Measurements from ENCODE around the gene CCDC18.
"Not testable (repeated sequence)": the region's sequence is repeated elsewhere in the genome, so short reads cannot be mapped to it uniquely, and the experiment has no call there.

Gene CCDC18

GRCh38 chr1:93244298-93245069, 64.0 kb downstream of the CCDC18 start:
- DNase-seq: no peak

- no peak for DNase-seq
Measured at GRCh38 chr1:93251966-93252365, 71.4 kb downstream of the CCDC18 start.

- DNase-seq: no peak
Measured at GRCh38 chr1:93252598-93252997, 72.1 kb downstream of the CCDC18 start.

GRCh38 chr1:93253516-93253915, 73.0 kb downstream of the CCDC18 start:
- DNase-seq: no peak

- DNase-seq: no peak
Measured at GRCh38 chr1:93255222-93256079, 74.9 kb downstream of the CCDC18 start.

GRCh38 chr1:93256433-93256832, 75.9 kb downstream of the CCDC18 start:
- DNase-seq: no peak

- DNase-seq: no peak
Measured at GRCh38 chr1:93257889-93258288, 77.4 kb downstream of the CCDC18 start.

- DNase-seq: not testable (repeated sequence)
Measured at GRCh38 chr1:93260726-93261125, 80.2 kb downstream of the CCDC18 start.

GRCh38 chr1:93262645-93263044, 82.1 kb downstream of the CCDC18 start:
- DNase-seq: no peak

- DNase-seq: not testable (repeated sequence)
Measured at GRCh38 chr1:93268888-93269287, 88.4 kb downstream of the CCDC18 start.

- not testable (repeated sequence) for DNase-seq
Measured at GRCh38 chr1:93275262-93275633, 94.7 kb downstream of the CCDC18 start.

- DNase-seq: no peak
Measured at GRCh38 chr1:93275634-93276295, 95.2 kb downstream of the CCDC18 start.

GRCh38 chr1:93277530-93277929, 97.0 kb downstream of the CCDC18 start:
- DNase-seq: not testable (repeated sequence)

- DNase-seq: no peak
Measured at GRCh38 chr1:93283496-93283895, 103.0 kb downstream of the CCDC18 start.

GRCh38 chr1:93288558-93288957, 108.0 kb downstream of the CCDC18 start:
- DNase-seq: no peak

- DNase-seq: no peak
Measured at GRCh38 chr1:93296555-93297154, 116.1 kb downstream of the CCDC18 start.

GRCh38 chr1:93301131-93301530, 120.6 kb downstream of the CCDC18 start:
- DNase-seq: no peak

GRCh38 chr1:93302078-93302477, 121.6 kb downstream of the CCDC18 start:
- DNase-seq: no peak

- DNase-seq: no peak
Measured at GRCh38 chr1:93304716-93305138, 124.2 kb downstream of the CCDC18 start.

- no peak for DNase-seq
Measured at GRCh38 chr1:93306920-93307319, 126.4 kb downstream of the CCDC18 start.

- DNase-seq: no peak
Measured at GRCh38 chr1:93313026-93313425, 132.5 kb downstream of the CCDC18 start.

- peak; percentile 31 for DNase-seq
Measured at GRCh38 chr1:93317207-93317606, 136.7 kb downstream of the CCDC18 start.

GRCh38 chr1:93317943-93318342, 137.4 kb downstream of the CCDC18 start:
- no peak for DNase-seq

Data from left hindlimb (tissue), 1 donor.